ENCODE data around the gene MTNR1A. TPM values are rescaled to one million over a fixed set of nuclear protein-coding genes. Genes with fewer than 3 reads are reported as not detected.

MTNR1A gene
- total and polyA plus RNA-seq, 4 donors = not detected

DNA sequence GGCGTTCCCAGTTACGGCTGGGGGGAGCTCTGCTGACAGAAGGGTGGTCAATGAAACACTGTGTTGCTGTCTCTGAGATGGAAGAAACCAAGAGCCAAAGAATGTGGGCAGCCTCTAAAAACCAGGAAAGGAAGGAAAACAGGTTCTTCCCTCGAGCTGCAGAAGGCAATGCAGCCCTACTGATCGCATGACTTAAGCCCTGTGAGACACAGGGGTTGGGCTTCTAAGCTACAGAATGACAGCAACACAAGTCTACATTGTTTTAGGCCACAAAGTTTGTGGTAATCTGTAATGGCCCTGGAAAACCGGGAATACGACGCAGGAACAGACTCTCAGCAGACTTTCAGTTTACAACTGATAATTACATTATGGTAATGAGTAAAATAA, 38.2 kb upstream of the MTNR1A start:
- no peak overlapping the region for H3K9ac ChIP-seq (ENCODE audit: low read depth in 1 of 2, low read length in 2 of 2)
- no peaks in the 10 kb centered on the region for H3K9me3 ChIP-seq (ENCODE audit: control insufficient read depth in 4 of 4, low read length in 3 of 4)
- DNase-seq (ENCODE audit: low spot score) = no peak
- 78% methylated on average over 7 of the region's 7 CpGs for WGBS
- peaks cover 0 to 13% (median 7%) of the 10 kb centered on the region in 4 donors for H3K36me3 ChIP-seq (ENCODE audit: control insufficient read depth in 4 of 4, insufficient read depth in 3 of 4, low read depth in 1 of 4, low read length in 3 of 4)
- no peaks in the 10 kb centered on the region for H3K27me3 ChIP-seq (ENCODE audit: control insufficient read depth in 4 of 4, insufficient read depth in 4 of 4, low read length in 3 of 4)
- no peaks in the 10 kb centered on the region for H3K4me1 ChIP-seq (ENCODE audit: control insufficient read depth in 4 of 4, insufficient read depth in 4 of 4, low read length in 3 of 4)
- H3K4me3 ChIP-seq (ENCODE audit: low read depth in 1 of 3, low read length in 3 of 3) = no peak overlapping the region
- no peak for TF ChIP-seq FOXA1 (IDR thresholded peaks at IDR 0.05)
- TF ChIP-seq, protein P1, sequence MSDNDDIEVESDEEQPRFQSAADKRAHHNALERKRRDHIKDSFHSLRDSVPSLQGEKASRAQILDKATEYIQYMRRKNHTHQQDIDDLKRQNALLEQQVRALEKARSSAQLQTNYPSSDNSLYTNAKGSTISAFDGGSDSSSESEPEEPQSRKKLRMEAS (IDR thresholded peaks at IDR 0.05) = no peak
- TF ChIP-seq RAD21 (IDR thresholded peaks at IDR 0.05) = no peak
- no peak for TF ChIP-seq RXRA (IDR thresholded peaks at IDR 0.05)
- TF ChIP-seq, protein P2, sequence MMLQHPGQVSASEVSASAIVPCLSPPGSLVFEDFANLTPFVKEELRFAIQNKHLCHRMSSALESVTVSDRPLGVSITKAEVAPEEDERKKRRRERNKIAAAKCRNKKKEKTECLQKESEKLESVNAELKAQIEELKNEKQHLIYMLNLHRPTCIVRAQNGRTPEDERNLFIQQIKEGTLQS (IDR thresholded peaks at IDR 0.05) = no peak
- TF ChIP-seq SP1 (IDR thresholded peaks at IDR 0.05) = no peak
- TF ChIP-seq JUND (IDR thresholded peaks at IDR 0.05) = no peak
- no peak for TF ChIP-seq HNF4A (conservative IDR thresholded peaks at IDR 0.05)
- TF ChIP-seq, protein P3, sequence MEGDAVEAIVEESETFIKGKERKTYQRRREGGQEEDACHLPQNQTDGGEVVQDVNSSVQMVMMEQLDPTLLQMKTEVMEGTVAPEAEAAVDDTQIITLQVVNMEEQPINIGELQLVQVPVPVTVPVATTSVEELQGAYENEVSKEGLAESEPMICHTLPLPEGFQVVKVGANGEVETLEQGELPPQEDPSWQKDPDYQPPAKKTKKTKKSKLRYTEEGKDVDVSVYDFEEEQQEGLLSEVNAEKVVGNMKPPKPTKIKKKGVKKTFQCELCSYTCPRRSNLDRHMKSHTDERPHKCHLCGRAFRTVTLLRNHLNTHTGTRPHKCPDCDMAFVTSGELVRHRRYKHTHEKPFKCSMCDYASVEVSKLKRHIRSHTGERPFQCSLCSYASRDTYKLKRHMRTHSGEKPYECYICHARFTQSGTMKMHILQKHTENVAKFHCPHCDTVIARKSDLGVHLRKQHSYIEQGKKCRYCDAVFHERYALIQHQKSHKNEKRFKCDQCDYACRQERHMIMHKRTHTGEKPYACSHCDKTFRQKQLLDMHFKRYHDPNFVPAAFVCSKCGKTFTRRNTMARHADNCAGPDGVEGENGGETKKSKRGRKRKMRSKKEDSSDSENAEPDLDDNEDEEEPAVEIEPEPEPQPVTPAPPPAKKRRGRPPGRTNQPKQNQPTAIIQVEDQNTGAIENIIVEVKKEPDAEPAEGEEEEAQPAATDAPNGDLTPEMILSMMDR (IDR thresholded peaks at IDR 0.05; ENCODE audit: low read depth, low read length, missing input control) = no peak
- no peak for TF ChIP-seq YY1 (IDR thresholded peaks at IDR 0.05)
- no peak for TF ChIP-seq NR2F2 (IDR thresholded peaks at IDR 0.05)
- no peak overlapping the region for H3K27ac ChIP-seq (ENCODE audit: low read depth in 1 of 2, low read length in 2 of 2)

DNA sequence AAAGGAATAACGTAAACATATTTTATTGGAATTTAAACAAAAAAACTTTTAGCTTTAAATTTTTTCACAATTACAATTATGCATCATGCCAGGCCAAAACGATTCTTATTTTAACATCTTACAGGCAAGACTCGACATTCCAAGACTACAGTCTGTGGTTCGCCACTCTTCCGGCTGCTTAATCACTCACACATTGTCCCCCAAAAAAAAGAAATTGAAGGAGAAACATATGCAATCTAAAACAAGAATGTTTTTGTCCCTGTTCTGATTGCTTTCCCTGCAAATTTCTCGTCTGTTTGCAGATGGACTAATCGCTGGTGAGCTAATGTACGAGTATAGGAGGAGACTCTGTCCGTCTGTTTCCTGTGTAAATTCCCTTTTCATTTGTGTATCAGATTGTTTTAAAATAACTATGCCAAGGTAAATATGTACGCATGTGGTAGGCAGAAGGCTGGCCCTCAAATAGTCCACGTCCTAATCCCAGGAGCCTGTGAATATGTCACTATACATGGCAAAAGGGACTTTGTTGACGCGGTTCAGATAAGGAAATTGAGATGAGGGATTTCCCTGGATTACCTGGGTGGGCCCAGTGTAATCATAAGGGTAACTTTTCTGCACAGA, 37.7 kb upstream of the MTNR1A start:
- no peak overlapping the region for H3K4me3 ChIP-seq (ENCODE audit: low read depth in 1 of 3, low read length in 3 of 3)
- no peaks in the 10 kb centered on the region for H3K27me3 ChIP-seq (ENCODE audit: control insufficient read depth in 4 of 4, insufficient read depth in 4 of 4, low read length in 3 of 4)
- H3K9ac ChIP-seq (ENCODE audit: low read depth in 1 of 2, low read length in 2 of 2) = no peak overlapping the region
- H3K4me1 ChIP-seq (ENCODE audit: control insufficient read depth in 4 of 4, insufficient read depth in 4 of 4, low read length in 3 of 4) = no peaks in the 10 kb centered on the region
- H3K9me3 ChIP-seq (ENCODE audit: control insufficient read depth in 4 of 4, low read length in 3 of 4) = no peaks in the 10 kb centered on the region
- TF ChIP-seq YY1 (IDR thresholded peaks at IDR 0.05) = no peak
- TF ChIP-seq, protein P4, sequence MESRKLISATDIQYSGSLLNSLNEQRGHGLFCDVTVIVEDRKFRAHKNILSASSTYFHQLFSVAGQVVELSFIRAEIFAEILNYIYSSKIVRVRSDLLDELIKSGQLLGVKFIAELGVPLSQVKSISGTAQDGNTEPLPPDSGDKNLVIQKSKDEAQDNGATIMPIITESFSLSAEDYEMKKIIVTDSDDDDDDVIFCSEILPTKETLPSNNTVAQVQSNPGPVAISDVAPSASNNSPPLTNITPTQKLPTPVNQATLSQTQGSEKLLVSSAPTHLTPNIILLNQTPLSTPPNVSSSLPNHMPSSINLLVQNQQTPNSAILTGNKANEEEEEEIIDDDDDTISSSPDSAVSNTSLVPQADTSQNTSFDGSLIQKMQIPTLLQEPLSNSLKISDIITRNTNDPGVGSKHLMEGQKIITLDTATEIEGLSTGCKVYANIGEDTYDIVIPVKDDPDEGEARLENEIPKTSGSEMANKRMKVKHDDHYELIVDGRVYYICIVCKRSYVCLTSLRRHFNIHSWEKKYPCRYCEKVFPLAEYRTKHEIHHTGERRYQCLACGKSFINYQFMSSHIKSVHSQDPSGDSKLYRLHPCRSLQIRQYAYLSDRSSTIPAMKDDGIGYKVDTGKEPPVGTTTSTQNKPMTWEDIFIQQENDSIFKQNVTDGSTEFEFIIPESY (IDR thresholded peaks at IDR 0.05) = no peak
- TF ChIP-seq, protein P1 (IDR thresholded peaks at IDR 0.05) = no peak
- TF ChIP-seq SP1 (IDR thresholded peaks at IDR 0.05) = no peak
- no peak for TF ChIP-seq NR2F2 (IDR thresholded peaks at IDR 0.05)
- no peak for TF ChIP-seq GABPA (IDR thresholded peaks at IDR 0.05 in 1 of 2, conservative IDR thresholded peaks at IDR 0.05 in 1 of 2)
- no peak for TF ChIP-seq FOXA1 (IDR thresholded peaks at IDR 0.05)
- TF ChIP-seq FOXA2 (IDR thresholded peaks at IDR 0.05) = no peak
- TF ChIP-seq, protein P3 (IDR thresholded peaks at IDR 0.05; ENCODE audit: low read depth, low read length, missing input control) = no peak
- TF ChIP-seq HNF4G (IDR thresholded peaks at IDR 0.05) = no peak
- TF ChIP-seq HNF4A (conservative IDR thresholded peaks at IDR 0.05) = no peak
- no peak for TF ChIP-seq JUND (IDR thresholded peaks at IDR 0.05)
- TF ChIP-seq TAF1 (conservative IDR thresholded peaks at IDR 0.05) = no peak
- no peak for TF ChIP-seq RAD21 (IDR thresholded peaks at IDR 0.05)
- no peak for TF ChIP-seq EGR1 (IDR thresholded peaks at IDR 0.05; ENCODE audit: low read depth in 2 of 2)
- no peak for TF ChIP-seq RXRA (IDR thresholded peaks at IDR 0.05)
- TF ChIP-seq, protein P2 (IDR thresholded peaks at IDR 0.05) = no peak
- TF ChIP-seq, protein P5, sequence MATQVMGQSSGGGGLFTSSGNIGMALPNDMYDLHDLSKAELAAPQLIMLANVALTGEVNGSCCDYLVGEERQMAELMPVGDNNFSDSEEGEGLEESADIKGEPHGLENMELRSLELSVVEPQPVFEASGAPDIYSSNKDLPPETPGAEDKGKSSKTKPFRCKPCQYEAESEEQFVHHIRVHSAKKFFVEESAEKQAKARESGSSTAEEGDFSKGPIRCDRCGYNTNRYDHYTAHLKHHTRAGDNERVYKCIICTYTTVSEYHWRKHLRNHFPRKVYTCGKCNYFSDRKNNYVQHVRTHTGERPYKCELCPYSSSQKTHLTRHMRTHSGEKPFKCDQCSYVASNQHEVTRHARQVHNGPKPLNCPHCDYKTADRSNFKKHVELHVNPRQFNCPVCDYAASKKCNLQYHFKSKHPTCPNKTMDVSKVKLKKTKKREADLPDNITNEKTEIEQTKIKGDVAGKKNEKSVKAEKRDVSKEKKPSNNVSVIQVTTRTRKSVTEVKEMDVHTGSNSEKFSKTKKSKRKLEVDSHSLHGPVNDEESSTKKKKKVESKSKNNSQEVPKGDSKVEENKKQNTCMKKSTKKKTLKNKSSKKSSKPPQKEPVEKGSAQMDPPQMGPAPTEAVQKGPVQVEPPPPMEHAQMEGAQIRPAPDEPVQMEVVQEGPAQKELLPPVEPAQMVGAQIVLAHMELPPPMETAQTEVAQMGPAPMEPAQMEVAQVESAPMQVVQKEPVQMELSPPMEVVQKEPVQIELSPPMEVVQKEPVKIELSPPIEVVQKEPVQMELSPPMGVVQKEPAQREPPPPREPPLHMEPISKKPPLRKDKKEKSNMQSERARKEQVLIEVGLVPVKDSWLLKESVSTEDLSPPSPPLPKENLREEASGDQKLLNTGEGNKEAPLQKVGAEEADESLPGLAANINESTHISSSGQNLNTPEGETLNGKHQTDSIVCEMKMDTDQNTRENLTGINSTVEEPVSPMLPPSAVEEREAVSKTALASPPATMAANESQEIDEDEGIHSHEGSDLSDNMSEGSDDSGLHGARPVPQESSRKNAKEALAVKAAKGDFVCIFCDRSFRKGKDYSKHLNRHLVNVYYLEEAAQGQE (IDR thresholded peaks at IDR 0.05) = no peak
- H3K27ac ChIP-seq (ENCODE audit: low read depth in 1 of 2, low read length in 2 of 2) = no peak overlapping the region
- no peak for DNase-seq (ENCODE audit: low spot score)
- WGBS = 80% methylated on average over 13 of the region's 13 CpGs
- H3K36me3 ChIP-seq (ENCODE audit: control insufficient read depth in 4 of 4, insufficient read depth in 3 of 4, low read depth in 1 of 4, low read length in 3 of 4) = peaks cover 0 to 17% (median 7%) of the 10 kb centered on the region in 4 donors

Measured in liver (tissue), 9 donors.